Astrocyte (in vitro differentiated cells and primary cell): ENCODE measurements around the gene PLA2G4F. TPM values are rescaled to one million over a fixed set of nuclear protein-coding genes. Genes with fewer than 3 reads are reported as not detected.

Source experiments
- DNase-seq: peaks from one replicate; pipeline ENCODE4 v3.0.0-alpha.2; 2010; ENCODE audit warnings: low read depth
- FAIRE-seq: peaks from 2 replicates; lab custom pipeline; 2011; peaks lifted over from hg19 to GRCh38; lab: Jason Lieb, UNC
- H2AFZ ChIP-seq: 2 replicates; pipeline ENCODE4 v1.6.0; 2012; ENCODE audit warnings: low read depth, low read length, inconsistent platforms
- H3K27ac ChIP-seq: 2 replicates; pipeline ENCODE4 v1.5.1; 2011; ENCODE audit warnings: low read depth, low read length, inconsistent platforms
- H3K27me3 ChIP-seq: 2 replicates; pipeline ENCODE4 v1.6.0; 2011; ENCODE audit warnings: low read length, inconsistent platforms; ENCODE audit not compliant: insufficient read depth
- H3K36me3 ChIP-seq: 2 replicates; pipeline ENCODE4 v1.5.1; 2011; ENCODE audit warnings: low read length, inconsistent platforms; ENCODE audit not compliant: insufficient read depth
- H3K4me1 ChIP-seq: 2 replicates; pipeline ENCODE4 v1.5.1; 2011; ENCODE audit warnings: low read length, inconsistent platforms; ENCODE audit not compliant: insufficient read depth
- H3K4me2 ChIP-seq: 2 replicates; pipeline ENCODE4 v1.6.0; 2012; ENCODE audit warnings: low read length, inconsistent platforms
- H3K4me3 ChIP-seq: 2 replicates; pipeline ENCODE4 v1.5.1; 2011; ENCODE audit warnings: low read depth, mild to moderate bottlenecking, low read length, inconsistent platforms; ENCODE audit not compliant: insufficient read depth
- H3K79me2 ChIP-seq: 2 replicates; pipeline ENCODE4 v1.6.0; 2012; ENCODE audit warnings: mild to moderate bottlenecking, low read length, inconsistent platforms; ENCODE audit not compliant: insufficient read depth
- H3K9ac ChIP-seq: 2 replicates; pipeline ENCODE4 v1.6.0; 2012; ENCODE audit warnings: mild to moderate bottlenecking, low read length, inconsistent platforms
- H3K9me3 ChIP-seq: 2 replicates; pipeline ENCODE4 v1.5.1; 2012; ENCODE audit warnings: low read depth, mild to moderate bottlenecking, low read length, inconsistent platforms; ENCODE audit not compliant: insufficient read depth
- H4K20me1 ChIP-seq: 2 replicates; pipeline ENCODE4 v1.6.0; 2012; ENCODE audit warnings: low read length, inconsistent platforms; ENCODE audit not compliant: insufficient read depth
- H3K27ac Mint-ChIP-seq: one replicate; pipeline ENCODE4 v1.8.0; 2021; ENCODE audit warnings: mild to moderate bottlenecking, mixed read lengths; ENCODE audit not compliant: unreplicated experiment
- H3K27me3 Mint-ChIP-seq: one replicate; pipeline ENCODE4 v1.8.0; 2021; ENCODE audit warnings: low read depth, mixed read lengths; ENCODE audit not compliant: unreplicated experiment
- H3K36me3 Mint-ChIP-seq: one replicate; pipeline ENCODE4 v1.8.0; 2021; ENCODE audit warnings: low read depth, mixed read lengths; ENCODE audit not compliant: unreplicated experiment
- H3K4me1 Mint-ChIP-seq: one replicate; pipeline ENCODE4 v1.8.0; 2021; ENCODE audit warnings: low read depth, mixed read lengths; ENCODE audit not compliant: unreplicated experiment
- H3K4me3 Mint-ChIP-seq: one replicate; pipeline ENCODE4 v1.8.0; 2021; ENCODE audit warnings: mild to moderate bottlenecking, moderate library complexity, mixed read lengths; ENCODE audit not compliant: unreplicated experiment
- H3K9me3 Mint-ChIP-seq: one replicate; pipeline ENCODE4 v1.8.0; 2021; ENCODE audit warnings: mild to moderate bottlenecking, mixed read lengths; ENCODE audit not compliant: unreplicated experiment
- CTCF ChIP-seq: IDR thresholded peaks from 2 replicates; pipeline ENCODE4 v1.5.1; 2011; ENCODE audit warnings: low read depth, mild to moderate bottlenecking, inconsistent platforms, low read length, moderate library complexity; ENCODE audit not compliant: insufficient read depth
- EZH2 ChIP-seq: IDR thresholded peaks from 2 replicates; pipeline ENCODE4 v1.6.1; 2012; ENCODE audit warnings: mild to moderate bottlenecking, low read length, inconsistent platforms; ENCODE audit not compliant: insufficient read depth
- total RNA-seq: library from RNA; stranded (reverse); gene quantifications from 2 replicates; pipeline ENCODE4 v1.2.1, GENCODE V29; 2021

PLA2G4F gene
- total RNA-seq, 1 donor from 2014 or later, result 0.30 TPM

- Histone ChIP-seq H3K27me3 (no peaks in the 10 kb centered on the region), H3K36me3 (peaks cover 23% of the 10 kb centered on the region), H3K9me3 (no peaks in the 10 kb centered on the region), H3K4me3 (no peak overlapping the region), H4K20me1 (peaks cover 10% of the 10 kb centered on the region), H3K4me1 (no peaks in the 10 kb centered on the region), H3K4me2 (no peak overlapping the region), H3K79me2 (peaks cover 13% of the 10 kb centered on the region), H2AFZ (no peak overlapping the region), H3K9ac (no peak overlapping the region), H3K27ac (no peak overlapping the region)
- DNase-seq (peak; percentile 10), FAIRE-seq (no peak)
- Mint-ChIP-seq H3K9me3 (peaks cover 3% of the 10 kb centered on the region), H3K4me1 (peaks cover 2% of the 10 kb centered on the region), H3K4me3 (no peak overlapping the region), H3K27ac (peak overlapping the region; percentile 26), H3K36me3 (peaks cover 18% of the 10 kb centered on the region), H3K27me3 (no peaks in the 10 kb centered on the region)
- TF ChIP-seq CTCF, result no peak
- no peak for TF ChIP-seq EZH2
Measured at GRCh38 chr15:42194513-42194912, 38.1 kb upstream of the PLA2G4F start.

DNA sequence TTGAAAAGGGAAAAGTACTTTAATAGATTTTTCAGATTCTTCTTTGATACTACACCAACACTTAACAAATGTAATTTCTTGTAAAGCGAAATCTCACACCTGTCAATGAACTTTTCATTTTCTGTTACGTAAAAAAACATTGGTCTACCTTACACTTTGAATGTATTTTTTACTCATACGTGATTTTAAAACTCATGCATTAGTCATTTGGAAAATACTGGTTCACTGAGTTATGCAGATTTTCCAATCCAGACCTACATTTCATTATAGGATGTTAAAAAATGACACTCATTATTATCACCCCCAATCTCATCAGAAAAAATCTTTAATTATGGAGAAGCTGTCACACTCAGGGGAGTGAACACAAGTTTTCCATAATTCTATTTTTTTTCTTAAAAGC lies 36.9 kb upstream of the PLA2G4F start:
- Histone ChIP-seq H3K27ac (no peak overlapping the region), H3K4me3 (no peak overlapping the region), H3K4me2 (no peak overlapping the region), H4K20me1 (peaks cover 10% of the 10 kb centered on the region), H2AFZ (no peak overlapping the region), H3K27me3 (no peaks in the 10 kb centered on the region), H3K9ac (no peak overlapping the region), H3K36me3 (peaks cover 25% of the 10 kb centered on the region), H3K9me3 (no peaks in the 10 kb centered on the region), H3K79me2 (peaks cover 13% of the 10 kb centered on the region), H3K4me1 (no peaks in the 10 kb centered on the region)
- H3K9me3 Mint-ChIP-seq, result peaks cover 3% of the 10 kb centered on the region
- no peak overlapping the region for H3K4me3 Mint-ChIP-seq
- FAIRE-seq (no peak), DNase-seq (no peak)
- peaks cover 2% of the 10 kb centered on the region for H3K4me1 Mint-ChIP-seq
- TF ChIP-seq EZH2, result no peak
- no peak for TF ChIP-seq CTCF
- H3K27ac Mint-ChIP-seq, result no peak overlapping the region
- no peaks in the 10 kb centered on the region for H3K27me3 Mint-ChIP-seq
- H3K36me3 Mint-ChIP-seq, result peaks cover 23% of the 10 kb centered on the region

- Histone ChIP-seq H3K4me2 (no peak overlapping the region), H3K4me3 (no peak overlapping the region), H3K27ac (no peak overlapping the region), H4K20me1 (peaks cover 10% of the 10 kb centered on the region), H3K9me3 (no peaks in the 10 kb centered on the region), H2AFZ (no peak overlapping the region), H3K9ac (no peak overlapping the region), H3K27me3 (no peaks in the 10 kb centered on the region), H3K79me2 (peaks cover 13% of the 10 kb centered on the region), H3K36me3 (peaks cover 32% of the 10 kb centered on the region), H3K4me1 (no peaks in the 10 kb centered on the region)
- DNase-seq, result no peak
- Mint-ChIP-seq H3K27ac (no peak overlapping the region), H3K27me3 (no peaks in the 10 kb centered on the region), H3K4me1 (peaks cover 2% of the 10 kb centered on the region), H3K36me3 (peaks cover 29% of the 10 kb centered on the region), H3K9me3 (peaks cover 3% of the 10 kb centered on the region), H3K4me3 (no peak overlapping the region)
- no peak for TF ChIP-seq EZH2
- no peak for TF ChIP-seq CTCF
- no peak for FAIRE-seq
Measured at GRCh38 chr15:42191610-42192346, 35.3 kb upstream of the PLA2G4F start.
